GM19395 (cell line): Measurements from ENCODE around the gene SHC2.
"Not testable (repeated sequence)": the region's sequence is repeated elsewhere in the genome, so short reads cannot be mapped to it uniquely, and the experiment has no call there.

Source experiments
- ATAC-seq: cut with Tn5 transposase; IDR thresholded peaks from one replicate; pipeline ENCODE4 v1.9.1; 2021; ENCODE audit warnings: mild to moderate bottlenecking, moderate library complexity; ENCODE audit not compliant: unreplicated experiment

The SHC2 gene

DNA sequence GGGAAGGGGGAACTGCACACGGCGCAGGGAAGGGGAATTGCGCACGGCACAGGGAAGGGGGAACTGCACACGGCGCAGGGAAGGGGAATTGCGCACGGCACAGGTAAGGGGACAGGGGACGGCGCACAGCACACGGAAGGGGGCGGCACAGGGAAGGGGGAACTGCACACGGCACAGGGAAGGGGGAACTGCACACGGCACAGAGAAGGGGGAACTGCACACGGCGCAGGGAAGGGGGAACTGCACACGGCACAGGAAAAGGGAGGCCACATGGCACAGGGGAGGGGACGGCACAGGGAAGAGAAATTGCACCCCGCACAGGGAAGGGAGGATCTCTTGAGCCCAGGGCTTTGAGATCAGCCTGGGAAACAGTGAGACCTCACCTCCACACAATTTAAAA lies 33.2 kb downstream of the SHC2 start:
- ATAC-seq = not testable (repeated sequence)

DNA sequence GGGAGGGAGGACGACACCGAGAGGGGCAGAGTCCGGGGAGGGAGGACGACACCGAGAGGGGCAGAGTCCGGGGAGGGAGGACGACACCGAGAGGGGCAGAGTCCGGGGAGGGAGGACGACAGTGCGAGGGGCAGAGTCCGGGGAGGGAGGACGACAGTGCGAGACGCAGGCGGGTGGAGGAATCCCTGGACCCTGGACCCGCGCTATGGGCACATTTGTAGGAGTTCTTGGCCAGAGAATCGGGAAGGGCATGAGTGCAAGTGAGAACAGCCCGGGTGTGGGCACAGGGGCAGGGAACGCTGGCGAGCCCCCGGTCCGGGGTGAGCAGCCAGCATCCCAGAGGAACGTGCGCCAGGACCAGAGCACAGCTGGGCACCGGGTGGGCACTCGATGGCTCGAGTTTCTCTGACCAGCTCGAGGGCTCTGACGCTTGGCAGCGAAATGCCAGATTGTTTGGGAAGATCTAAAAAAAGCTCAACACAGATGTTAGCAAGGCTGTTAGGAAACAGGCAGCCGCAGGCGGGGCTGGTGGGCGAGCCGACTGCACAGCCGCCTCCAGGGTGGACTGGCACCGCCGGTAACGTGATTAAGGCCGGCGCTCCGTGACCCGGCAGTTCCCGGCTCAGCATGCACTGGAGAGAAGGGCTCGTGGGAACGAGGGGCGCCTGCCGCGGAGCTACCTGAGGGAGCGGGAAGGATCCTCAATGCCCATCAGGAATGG lies 33.9 kb downstream of the SHC2 start:
- ATAC-seq = no peak

DNA sequence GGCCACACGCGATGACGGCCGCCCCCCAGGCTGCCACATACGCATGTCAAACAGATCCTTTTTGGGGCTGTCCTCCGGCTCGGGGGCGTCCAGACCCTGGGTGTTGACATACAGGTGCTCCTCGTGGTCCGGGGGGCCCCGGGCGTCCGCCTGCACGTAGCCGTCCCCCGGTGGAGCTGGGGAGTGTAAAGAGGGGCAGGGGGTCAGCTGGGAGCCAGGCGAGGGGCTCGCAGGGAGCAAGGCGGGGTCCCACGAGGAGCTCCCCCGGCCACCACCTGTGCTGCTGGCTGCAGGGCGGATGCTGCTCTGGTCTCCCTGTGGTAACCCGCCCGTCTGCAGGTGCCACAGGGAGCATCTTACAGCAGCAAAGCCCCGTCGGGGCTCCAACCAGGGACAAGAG lies 35.8 kb downstream of the SHC2 start:
- ATAC-seq = no peak

DNA sequence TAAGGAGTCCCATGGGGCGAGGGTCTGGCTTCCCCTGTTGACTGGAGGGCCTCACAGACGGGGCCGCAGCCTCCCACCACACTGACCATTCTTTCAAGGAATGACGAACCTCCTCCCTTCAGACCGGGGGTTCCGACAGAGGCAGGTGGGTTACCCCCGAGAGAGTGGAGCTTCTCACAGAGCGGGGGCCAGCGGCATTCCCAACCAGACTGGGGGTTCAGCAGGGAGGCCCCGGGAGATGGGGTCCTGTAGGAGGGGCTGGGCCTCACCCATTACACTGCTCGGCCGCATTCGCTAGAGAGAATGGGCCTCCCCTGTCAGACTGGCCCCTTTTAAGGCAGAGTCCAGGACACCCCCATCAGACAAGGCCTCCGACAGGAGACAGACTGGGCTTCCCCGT lies 36.3 kb downstream of the SHC2 start:
- no peak for ATAC-seq

DNA sequence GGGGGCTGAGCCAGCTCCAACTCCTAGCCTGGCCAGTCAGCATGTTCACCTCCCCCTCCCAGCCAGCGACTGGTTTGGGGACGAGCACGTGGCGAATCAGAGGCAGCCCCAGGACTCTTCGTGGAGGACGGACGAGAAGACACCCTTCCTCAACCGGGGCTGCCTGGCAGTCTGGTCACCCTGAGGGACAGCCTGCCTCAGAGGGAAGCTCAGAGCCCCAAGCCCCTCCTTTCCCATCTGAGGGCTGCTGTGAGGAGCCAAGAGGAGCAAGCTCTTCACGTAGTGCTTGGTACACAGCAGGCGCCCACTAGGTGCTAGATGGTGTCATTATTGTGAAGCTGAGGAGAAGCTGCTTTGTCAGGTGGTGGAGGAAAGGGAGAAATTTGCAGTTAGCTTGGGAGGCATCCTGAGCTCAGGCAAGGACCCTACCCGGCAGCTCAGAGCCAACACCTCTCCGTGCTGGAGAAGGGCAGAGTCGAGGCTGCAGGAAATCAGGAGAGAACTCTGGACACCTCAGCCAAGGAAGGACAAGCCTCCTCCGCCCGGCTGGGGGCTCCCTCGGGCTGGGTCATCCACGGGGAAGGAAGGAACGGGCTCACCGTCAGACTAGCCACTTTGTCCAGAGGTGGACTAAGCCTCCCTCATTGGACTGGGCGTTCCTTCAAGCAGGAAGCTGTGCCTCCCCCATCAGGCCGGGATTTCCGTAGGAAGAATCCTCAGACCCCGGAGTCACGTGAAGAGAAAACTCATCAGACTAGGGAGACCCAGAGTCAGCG lies 37.0 kb downstream of the SHC2 start:
- no peak for ATAC-seq

DNA sequence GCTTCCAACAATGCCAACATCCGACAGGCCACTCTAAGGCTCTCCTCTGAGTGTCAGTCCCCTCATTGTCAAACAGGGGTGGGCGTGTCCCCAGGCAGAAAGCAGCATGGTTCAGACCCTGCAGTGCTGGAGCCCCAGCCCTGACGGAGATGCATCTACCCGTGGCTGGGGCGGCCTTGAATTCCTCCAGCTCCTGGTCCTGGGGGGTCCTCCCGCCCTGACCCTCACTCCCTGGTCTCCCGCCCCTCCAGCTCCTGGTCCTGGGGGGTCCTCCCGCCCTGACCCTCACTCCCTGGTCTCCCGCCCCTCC lies 38.0 kb downstream of the SHC2 start:
- not testable (repeated sequence) for ATAC-seq

DNA sequence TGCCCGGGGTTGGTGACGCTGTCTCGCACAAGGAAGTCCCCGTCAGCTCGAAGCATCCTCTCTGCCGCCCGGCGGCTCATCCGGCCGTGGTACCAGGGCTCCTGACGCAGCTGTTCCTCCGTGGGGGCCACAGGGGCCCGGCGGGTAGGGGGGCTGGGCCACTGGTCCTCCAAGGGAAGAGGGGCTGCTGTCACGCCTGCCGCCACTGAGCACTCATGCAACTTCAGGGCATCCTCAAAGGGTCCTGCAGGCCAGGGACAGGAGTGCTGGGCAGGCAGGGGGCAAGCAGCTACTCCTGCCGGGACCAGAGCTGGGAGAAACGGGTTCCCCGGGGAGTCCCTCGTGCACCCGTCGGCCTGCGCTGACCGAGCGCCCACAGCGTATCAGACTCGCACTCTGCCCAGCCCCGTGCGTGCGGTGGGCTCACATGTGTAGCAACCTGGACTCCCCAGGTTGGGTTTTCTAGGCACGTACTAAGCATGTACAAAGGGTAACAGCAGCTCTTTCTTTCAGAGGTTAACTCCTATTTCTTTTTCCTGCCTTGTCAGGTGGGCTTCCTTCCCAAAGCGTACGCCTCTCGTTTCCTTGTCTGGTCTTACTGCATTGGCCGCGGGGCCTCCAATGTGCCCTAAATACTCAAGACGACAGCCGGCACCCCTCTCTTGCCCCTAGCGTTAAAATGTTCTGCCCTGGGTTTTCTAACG lies 38.5 kb downstream of the SHC2 start:
- ATAC-seq = no peak

DNA sequence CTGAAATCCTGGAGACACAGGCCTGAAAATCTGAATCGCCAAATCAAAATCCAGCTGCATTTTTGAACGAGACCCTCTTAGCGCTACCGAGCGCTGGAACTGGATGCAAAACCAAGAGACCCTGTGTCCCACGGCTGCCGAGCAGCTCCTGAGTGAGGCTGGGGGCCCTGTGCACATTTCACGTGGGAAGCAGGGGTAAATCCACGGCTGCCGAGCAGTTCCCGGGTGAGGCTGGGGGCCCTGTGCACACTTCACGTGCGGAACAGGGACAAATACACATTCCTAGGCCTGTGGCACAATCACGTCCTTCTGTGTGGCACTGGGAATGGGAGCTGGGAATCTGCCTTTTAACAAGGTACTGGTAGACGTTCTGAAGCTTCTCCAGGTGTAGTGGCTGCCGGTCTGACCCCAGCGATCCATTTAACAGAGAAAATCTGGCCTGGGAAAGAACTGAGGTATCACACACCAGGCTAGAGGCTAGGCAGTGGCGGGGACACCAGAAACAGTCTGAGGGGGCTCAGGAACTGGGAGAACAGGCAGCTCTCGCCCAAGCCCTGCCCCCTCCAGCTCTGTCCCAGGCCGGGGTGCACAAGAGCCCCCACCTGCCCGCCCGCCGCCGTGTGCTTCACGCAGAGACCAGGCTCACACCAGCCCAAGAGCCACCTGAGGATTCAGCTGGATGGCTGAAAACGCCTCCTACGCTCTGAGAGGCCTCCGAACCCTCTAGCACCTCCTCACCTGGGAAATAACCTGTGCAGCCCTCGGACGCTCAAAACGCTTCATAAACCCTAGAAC lies 40.9 kb downstream of the SHC2 start:
- ATAC-seq = no peak

DNA sequence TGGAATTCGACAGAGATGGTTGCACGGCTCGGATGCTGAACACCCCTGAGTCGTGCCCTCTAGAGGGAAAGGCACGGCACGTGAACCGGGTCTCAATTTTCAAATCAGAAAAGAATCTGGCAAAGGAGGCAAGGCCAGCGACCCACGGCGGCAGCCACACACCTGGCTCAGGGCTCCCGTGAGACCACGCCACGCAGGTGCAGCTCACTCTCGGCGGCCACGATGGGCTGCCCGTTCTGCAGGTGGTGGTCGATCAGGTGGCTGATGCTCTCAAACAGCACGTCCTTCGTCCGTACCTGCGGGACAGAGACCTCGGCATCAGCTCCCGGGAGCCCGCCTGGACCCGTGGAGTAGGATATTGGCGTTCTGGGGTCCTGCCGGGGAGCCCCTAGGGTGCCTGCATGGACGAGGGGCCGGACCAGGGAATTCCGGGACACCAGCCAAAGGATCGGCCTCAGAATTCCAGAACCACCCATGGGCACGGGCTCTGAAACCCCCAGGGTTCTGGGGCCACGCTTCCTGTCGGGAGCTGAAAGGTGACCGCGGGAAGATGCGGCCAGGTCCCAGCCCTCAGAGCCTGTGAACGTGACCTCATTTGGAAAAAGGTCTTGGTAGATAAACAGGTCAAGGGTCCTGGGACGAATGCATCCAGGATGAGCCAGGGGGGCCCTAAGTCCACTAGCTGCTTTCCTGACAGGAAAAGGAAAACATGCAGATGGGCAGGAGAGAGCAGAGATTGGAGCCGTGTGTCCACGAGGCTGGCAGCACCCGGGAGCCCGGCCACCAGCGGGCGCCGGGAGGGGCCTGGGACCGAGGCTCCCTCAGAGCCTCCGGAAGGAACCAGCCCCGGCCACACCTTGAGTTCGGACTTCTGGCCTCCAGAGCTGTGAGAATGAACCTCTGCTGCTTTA lies 41.8 kb downstream of the SHC2 start:
- ATAC-seq = no peak

DNA sequence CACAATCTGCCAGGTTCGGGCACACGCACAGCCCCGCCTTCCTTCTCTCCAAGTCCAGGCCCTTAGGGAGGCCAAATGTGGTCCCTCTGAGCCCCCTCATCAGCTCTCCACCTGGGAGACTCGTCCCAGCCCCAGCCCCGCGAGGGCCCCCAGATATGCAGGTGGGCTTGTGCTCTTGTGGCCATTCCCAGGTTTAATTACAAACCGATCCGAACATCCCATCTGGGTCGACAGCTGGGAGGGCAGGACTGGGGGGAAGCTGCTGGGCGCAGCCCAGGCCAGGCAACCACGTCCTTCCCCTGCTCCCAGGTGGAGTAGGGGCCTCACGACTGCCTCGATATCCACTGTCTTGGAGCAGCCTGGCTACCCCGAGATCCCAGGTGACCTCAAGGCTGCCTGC lies 44.4 kb downstream of the SHC2 start:
- no peak for ATAC-seq

DNA sequence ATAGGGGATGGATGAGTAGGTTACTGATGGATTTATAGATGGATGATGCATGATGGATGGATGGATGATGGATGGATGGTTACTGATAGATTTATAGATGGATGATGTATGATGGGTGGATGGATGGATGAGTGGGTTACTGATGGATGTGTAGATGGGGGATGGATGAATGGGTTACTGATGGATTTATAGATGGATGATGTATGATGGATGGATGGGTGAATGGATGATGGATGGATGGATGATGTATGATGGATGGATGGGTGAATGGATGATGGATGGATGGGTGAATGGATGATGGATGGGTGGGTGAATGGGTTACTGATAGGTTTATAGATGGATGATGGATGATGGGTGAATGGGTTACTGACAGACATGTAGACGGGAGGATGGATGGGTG lies 45.5 kb downstream of the SHC2 start:
- ATAC-seq = no peak

DNA sequence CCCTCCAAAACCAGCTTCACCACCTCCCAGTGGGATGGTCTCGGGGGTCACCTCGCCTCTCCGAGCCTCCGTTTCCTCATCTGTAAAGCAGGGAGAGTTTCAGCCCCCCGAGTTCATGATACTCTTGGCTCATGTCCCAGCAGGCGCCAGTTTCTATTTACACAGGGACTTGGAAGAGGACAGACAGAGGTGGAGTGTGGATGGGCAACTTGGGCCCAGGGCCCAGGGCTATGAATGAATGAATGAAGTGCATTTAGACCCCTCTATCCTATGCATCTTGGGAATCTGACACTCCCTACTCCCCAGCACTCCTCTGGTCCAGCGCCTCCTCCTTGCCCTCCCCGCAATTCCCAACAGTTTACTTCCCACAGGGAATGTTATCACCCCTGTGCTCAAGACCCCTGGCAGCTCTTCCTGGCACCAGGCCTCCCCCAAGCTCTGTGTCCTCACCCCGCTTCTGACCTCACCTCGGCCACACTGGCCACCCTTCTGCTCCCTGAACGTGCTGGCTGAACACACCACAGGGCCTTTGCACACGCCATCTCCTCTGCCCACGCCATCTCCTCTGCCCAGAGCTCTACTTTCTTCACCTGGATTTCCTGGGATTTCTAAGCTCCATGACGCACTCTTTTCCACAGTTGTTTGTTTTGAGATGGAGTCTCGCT lies 46.9 kb downstream of the SHC2 start:
- ATAC-seq = no peak

DNA sequence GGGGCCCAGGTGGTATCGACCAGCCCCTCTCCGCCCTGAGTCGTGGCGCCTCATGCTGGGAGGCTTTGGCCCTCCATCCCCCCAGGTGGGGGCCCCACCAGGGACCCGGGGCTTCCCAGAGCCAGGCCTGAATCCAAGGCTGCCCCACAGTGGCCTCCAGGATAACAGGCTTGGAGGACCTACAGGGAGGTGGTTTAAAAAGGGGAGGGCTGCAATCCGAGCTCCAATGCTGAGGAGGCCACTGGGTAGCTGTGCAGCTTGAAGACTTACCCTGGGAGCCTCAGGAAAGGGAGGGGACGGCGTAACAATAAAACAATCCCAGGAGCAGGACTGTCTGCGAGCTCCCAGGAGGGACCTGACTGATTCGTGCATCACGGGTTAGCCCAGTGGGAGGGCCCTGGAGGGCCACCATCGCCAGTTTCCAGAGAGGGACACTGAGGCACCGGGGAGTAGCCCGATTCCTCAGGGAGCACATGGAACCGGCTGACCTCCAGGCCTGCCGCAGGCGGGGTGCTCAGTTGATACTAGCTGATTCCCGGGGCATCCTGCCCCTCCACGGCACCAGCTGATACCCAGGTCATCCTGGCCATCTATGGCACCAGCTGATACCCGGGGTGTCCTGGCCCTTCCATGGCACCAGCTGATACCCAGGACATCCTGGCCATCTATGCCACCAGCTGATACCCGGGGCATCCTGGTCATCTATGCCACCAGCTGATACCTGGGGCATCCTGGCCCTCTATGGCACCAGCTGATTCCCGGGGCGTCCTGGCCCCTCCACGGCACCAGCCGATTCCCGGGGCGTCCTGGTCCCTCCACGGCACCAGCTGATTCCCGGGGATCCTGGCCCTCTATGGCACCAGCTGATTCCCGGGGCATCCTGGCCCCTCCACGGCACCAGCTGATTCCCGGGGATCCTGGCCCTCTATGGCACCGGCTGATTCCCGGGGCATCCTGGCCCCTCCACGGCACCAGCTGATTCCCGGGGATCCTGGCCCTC lies 48.2 kb downstream of the SHC2 start:
- no peak for ATAC-seq

DNA sequence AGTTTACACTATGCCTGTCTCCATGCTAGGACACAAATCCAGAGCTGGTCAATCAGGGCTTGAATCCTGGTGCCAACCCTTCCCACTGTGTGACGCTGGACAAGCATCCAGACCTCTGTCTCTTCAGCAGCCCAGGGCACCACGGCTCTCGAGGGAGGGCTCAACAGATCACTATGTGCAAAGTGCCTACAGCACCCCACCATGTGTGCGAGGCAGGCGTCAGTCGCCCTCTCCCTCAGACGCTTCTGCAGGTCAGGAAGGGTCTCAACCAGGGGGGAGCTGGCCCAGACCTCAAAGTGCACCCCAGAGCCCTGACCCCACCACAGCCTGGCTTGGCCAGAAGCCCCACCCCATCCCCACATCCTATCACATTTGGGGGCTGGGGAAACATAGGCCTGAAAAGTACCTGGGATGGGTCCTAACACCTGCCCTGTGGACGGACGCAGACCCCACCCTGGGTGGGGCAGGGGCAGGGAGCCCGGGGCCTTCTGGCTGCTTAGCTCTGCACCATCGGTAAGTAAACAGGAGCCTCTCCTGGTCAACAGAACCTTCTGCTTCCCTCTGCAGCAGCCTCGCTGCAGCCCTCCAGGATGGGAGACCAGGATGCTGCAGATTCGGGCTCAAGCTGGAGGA lies 49.0 kb downstream of the SHC2 start:
- no peak for ATAC-seq

DNA sequence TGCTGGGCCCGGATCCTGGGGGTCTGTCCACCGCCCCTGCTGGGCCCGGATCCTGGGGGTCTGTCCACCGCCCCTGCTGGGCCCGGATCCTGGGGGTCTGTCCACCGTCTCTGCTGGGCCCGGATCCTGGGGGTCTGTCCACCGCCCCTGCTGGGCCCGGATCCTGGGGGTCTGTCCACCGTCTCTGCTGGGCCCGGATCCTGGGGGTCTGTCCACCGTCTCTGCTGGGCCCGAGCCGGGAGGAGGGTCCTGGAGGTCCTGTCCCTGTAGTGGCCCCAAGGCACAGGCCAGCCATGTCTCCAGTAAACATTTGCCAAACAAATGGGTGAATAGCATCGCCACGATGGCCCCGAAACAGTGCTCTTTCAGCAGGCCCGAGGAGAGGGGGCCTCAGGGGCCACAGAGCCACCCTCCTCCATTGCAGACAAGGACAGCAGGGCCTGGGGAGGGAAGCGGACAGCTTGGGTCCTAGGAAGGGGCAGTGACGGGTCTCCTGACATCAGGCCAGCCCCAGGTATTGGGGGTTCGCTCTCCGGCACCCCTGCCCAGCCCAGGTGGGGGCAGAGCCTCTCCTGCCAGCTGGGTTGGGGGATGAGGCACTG lies 49.6 kb downstream of the SHC2 start:
- ATAC-seq = not testable (repeated sequence)

DNA sequence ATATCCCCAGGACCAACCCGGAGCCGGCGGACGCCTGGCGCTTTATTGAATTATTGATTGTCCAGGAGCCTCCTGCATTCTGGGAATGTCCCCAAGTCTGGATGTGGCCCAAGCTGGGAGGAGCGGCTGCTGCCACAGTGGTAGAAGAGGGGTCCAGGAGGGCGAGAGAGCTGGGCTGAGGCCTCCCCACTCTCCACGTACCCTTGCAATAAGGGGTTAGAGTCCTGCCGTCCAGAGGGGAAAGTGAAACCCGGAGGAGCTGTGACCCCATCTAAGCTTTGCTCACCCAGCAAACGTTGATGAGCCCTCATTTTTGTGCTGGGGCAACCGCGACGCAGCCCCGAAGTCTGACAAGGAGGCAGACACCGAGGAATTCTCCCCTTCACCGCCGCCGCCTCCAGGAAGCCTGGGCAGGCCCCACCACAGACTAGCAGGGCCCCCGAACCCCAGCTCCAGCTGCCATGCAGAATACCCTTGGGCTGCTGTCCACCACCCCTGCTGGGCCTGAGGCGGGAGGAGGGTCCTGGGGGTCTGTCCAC lies 50.5 kb downstream of the SHC2 start:
- no peak for ATAC-seq

DNA sequence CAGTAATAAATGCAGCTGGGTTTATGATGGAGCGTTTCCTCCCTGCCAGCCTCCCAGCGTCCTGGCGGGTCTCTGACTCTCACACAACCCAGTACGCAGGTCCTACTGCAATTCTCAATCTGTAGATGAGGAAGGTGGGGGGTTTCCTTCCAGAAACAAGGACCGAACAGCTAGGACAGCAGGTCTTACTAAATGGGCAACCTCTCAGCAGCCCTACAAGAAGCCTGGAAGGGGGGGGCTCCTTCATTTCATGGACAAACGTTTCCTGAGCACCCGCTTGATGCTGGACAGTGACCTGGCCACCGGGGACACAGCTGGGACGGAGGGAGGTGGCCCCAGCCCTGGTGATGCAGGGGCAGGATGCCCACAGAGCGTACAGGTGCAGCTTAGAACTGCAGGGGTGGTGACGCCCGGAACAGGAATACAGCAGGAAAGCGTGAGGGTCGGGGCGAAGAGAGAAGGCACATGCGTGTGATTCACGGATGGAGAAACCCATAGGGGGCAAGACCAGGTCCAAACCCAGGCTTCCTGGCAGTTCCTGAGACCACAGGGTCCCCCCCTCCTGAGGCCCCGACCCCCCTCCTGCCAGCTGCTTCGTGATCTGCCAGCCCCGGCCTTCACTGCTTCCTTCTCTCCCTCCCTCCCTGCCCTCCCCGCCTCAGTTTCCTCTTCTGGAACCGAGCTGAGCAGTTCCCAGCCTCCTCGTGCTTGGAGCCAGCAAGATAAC lies 51.2 kb downstream of the SHC2 start:
- ATAC-seq = no peak
